HG03521 (cell line): ENCODE measurements around the gene SPC24.
"Not testable (repeated sequence)": the region's sequence is repeated elsewhere in the genome, so short reads cannot be mapped to it uniquely, and the experiment has no call there.

Source experiments
- ATAC-seq: cut with Tn5 transposase; IDR thresholded peaks from one replicate; pipeline ENCODE4 v1.9.1; 2021; ENCODE audit warnings: mild to moderate bottlenecking, moderate library complexity; ENCODE audit not compliant: unreplicated experiment

SPC24 gene

DNA sequence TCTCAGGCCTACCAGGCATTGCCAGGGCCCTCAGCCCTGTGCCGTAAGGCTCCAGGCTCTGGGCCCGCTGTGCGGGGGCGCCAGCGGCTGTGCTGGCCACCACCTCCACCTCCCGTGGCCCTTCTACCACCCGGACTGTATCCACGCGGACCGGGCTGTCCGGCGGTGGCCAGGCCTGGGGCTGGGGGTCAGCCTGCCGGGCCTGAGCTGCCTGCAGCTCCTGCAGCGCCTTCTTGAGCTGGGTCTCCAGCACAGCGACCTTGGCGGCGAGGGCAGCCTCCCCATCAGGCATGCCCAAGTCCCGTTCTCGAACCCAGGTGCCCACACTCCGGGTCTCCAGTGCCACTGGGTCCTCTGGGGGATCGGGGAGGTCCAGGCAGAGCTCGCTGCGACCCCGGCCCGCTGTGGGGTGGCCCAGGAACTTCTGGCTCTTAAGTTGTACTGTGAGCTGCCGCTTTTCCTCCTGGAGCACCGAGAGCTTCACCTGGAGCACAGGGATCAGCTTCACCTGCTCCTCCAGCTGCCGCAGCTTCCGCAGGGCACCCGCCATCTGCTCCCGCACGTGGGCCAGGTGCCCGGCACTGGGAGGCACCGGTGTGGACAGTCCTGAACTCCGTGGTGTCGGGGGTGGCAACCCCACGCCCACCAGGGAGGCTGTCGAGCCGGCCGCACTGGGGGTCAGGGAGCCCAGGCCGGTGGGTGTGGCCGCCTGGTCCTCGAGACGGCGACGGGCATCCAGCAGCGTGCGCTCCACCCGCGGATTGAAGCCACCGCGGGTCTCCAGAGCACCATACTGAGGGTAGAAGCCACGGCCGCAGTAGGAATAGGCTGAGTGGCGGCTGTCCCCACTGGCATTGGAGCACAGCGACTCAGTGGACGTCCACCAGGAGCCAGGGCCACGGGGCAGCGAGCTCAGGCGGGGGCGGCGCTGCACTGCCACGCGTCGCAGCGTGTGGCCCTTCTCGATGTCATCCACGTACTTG, 37.7 kb upstream of the SPC24 start:
- ATAC-seq = no peak

DNA sequence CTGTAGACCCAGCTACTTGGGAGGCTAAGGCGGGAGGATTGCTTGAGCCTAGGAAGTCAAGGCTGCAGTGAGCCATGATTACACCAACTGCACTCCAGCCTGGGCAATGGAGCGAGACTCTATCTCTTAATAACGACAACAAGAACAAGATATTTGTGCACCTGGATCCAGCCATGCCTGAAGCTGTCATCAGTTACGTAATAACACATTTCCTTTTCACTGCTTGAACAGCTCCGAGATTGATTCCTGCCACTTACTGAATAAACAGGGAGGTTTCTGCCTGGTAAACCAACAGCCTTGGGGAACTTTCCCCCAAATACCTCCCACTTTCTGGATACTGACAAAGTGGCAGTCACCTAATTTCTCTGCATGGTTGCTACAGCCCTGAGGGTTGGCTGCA, 36.4 kb upstream of the SPC24 start:
- no peak for ATAC-seq

DNA sequence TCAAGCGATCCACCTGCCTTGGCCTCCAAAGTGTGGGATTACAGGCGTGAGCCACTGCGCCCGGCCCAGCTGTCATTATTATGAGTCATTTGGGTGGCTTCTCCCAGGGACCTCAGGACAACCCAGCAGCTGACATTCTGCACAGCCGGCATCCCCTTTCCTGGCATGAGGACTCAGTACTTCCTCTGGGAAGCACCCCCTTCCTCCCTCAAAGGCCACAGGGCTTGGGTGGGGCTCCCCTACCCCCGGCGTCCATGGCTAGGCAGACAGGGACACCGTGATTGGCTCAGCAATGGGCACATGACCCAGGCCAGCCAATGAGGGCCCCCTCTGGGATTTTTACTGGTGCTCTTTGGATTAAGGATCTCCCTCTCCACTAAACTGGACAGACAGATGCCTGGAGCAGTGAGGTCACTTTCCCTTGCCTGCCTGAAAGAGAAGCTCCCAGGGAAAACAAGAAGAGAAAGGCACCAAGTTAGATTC, 35.7 kb upstream of the SPC24 start:
- ATAC-seq = no peak

DNA sequence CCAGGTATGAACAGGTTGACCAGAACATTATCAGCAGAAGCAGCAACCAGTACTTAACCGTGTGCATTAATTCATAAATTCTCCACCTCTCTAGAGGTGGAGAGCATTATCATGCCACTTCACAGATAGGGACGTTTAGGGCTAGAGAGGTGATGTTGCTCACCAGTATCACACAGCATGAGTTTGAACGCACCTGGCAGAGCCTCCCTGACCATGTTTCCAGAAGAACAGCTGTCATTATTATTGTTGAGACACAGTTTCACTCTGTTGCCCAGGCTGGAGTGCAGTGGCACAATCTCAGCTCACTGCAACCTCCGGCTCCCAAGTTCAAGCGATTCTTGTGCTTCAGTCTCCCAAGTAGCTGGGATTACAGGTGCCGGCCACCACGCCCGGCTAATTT, 34.9 kb upstream of the SPC24 start:
- ATAC-seq = no peak

DNA sequence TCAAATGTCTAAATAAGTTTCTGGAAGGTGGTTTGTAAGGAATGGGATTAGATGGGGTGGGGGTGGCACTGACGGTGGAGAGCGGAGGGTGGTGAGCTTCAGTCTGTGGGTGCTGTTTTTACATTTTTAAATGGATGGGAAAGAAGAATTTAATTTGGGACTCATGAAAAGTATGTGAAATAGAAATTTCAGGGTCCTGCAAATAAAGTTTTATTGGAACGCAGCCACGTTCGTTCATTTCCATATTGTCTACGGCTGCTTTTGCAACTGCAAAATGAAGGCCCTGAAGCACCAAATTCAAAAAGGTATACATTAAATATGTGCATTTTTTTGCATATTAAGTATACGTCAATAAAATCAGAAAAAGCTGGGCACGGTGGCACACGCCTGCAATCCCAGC, 31.9 kb upstream of the SPC24 start:
- ATAC-seq = no peak

DNA sequence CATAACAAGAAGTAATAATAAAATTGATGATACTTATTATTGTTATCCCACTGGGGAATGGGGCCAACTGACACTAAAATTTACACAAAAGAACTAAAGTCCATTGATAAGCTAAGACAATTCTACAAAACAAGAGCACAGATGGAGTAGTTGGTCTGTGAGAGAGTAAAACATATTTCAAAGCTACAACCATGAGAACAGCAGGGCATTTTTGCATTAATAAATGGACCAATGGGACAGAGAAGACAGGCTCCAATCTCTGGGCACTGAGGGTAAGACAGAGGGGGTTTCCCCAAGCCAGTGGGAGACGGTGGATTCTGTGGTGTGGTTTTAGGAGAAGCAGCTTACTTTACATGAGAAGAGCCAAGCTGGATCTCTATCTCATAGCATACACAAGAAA, 27.4 kb upstream of the SPC24 start:
- no peak for ATAC-seq

DNA sequence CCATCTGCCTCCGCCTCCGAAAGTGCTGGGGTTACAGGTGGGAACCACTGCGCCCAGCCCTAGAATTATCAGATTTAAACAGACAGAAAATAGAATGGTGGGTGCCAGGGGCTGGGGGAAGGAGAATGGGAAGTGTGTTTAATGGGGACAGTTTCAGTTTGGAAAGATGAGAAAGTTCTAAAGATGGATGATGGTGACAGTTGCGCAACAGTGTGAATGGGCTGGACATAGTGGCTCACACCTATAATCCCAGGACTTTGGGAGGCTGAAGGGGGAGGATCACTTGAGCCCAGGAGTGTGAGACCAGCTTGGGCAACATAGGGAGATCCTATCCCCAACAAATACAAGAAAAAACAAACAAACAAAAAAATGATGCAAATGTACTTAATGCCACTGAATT, 25.9 kb upstream of the SPC24 start:
- no peak for ATAC-seq

DNA sequence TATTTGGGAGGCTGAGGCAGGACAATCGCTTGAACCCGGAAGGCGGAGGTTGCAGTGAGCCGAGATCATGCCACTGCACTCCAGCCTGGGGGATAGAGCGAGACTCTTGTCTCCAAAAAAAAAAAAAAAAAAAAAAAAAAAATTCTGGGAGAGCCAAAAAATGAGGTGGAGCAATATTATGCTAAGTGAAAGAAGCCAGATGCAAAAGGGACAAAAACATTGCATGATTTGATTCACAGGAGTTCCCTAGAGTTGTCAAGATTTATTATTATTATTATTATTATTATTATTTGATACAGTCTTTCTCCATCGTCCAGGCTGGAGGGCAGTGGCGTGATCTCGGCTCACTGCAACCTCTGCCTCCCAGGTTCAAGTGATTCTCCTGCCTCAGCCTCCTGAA, 25.4 kb upstream of the SPC24 start:
- ATAC-seq = not testable (repeated sequence)

DNA sequence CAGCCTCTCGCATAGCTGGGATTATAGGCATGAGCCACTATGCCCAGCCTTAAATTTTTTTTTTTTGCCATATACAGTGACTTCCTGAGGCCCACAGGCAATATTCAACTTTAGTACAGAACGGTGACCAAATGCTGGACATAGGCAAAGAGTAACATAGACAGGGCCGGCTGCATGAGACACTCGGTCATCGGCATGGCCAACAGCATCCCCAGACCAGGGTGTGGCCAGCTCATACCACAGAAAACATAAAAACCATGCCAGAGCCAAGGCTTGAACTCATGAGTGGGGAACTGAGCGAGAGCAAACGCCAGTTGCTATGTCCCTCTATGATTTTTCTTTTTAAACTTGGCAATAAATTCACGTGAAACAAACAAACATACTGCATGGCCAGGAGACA, 24.8 kb upstream of the SPC24 start:
- ATAC-seq = no peak

DNA sequence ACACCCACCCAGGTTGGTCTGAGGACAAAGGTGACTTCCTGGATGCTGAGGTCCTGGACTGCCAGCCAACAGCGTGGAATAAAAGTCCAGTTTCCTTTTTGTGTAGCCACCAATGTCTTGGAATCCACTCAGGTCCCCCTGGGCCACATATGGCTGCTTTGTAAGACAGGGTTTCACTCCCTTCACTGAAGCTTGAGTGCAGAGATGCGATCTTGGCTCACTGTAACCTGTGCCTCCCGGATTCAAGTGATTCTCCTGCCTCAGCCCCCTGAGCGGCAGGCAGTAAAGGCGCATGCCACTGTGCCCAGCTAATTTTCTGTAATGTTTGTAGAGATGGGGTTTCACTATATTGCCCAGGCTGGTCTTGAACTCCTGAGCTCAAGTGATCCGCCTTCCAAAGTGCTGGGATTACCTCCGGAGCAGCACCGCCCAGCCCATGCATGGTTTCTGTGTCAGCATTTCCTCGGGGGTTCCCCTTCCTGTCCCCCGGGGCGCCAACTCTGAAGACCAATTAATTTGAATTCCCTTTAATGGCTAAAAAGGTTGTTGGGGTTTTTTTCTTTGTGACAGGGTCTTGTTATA, 24.2 kb upstream of the SPC24 start:
- ATAC-seq = no peak

DNA sequence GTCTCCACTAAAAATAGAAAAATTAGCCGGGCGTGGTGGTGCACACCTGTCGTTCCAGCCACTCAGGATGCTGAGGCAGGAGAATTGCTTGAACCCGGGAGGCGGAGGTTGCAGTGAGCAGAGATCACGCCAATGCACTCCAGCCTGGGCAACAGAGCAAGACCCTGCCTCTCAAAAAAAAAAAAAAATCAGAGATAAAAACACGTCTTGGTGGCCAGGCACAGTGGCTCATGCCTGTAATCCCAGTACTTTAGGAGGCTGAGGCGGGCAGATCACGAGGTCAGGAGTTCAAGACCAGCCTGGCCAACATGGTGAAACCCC, 23.5 kb upstream of the SPC24 start:
- not testable (repeated sequence) for ATAC-seq

DNA sequence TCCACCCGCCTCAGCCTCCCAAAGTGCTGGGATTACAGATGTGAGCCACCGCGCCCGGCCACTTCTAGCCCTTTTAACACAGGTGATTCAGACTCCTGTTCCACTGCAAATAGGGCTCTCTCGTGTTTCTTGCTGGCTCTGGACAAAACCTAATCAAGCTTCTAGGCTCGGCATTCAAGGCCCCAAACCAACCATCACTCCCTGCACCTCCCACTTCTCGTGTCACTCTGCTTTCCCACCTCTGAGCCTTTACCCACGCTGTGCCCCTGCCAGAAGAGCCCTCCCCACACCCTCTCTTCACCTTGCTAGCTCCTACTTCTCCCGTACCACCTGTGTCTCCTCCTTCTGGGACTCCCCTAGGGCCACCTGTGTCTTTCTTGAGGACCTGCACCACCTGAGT, 22.0 kb upstream of the SPC24 start:
- no peak for ATAC-seq

DNA sequence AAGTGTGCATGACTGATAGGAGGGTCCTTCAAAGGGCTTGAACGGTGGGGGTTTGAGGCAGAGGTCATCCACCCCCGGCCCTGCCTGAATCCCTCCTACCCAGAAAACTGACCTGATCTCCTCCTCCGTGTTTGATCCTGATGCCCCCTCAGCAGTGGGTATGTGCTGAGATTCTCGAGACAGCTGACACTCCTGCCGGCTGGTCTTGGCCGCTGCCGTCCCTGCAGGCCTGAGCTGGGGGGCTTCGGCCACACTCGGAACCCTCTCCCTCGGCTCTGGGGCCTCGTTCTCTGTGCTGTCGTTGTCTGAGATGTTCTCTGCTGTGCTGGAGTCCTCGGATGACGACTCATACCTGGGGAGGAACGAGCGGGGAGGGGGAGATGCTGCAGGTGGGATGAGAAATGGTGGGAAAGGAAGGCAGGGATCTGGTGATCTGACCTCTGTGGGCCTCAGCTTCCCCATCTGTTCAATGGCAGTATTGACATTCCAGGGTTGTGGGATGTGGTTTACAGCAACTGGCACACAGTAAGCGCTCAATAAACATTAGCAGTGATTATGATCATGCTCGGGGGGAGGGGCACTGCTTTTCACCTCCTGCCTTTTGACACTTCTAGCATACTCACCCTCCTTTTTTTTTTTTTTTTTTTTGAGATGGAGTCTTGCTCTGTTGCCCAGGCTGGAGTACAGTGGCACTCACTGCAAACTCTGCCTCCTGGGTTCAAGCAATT, 21.0 kb upstream of the SPC24 start:
- ATAC-seq = no peak

DNA sequence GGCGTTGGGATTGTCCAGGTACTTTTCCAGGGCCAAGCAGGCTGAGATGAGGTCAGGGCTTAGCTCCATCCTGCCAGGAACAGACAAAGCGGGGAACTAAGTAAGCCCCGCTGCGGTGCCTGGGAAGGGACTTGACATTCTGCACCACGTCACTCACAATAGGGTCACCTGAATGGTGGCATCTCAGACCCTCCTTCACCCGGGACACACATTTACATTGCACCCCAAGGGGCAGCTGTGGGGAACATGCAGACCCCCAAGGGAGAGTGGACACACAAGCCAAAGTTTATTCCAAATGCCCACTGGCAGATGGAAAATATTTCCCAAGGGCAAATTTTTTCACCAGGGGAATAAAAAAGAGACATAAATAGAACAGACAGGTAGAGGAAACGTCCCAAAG, 20.3 kb upstream of the SPC24 start:
- no peak for ATAC-seq

DNA sequence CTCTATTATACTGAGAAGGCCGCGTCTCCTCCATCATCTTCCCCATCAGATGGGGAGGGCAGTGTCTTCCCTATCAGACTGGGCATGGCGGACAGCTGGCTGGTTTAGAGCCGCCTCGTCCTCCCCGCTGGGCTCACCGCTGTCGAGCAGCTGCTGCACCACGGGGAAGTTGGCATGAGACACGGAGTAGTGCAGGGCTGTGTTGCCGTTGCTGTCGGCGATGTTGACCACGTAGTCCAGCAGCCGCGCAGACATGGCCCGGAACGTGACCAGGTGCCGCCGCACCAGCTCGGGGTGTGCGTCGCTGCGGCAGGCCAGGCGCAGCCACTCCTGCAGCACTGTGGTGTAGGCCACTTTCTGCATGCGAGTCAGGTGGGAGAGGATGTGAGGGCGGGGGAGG, 18.8 kb upstream of the SPC24 start:
- ATAC-seq = no peak

DNA sequence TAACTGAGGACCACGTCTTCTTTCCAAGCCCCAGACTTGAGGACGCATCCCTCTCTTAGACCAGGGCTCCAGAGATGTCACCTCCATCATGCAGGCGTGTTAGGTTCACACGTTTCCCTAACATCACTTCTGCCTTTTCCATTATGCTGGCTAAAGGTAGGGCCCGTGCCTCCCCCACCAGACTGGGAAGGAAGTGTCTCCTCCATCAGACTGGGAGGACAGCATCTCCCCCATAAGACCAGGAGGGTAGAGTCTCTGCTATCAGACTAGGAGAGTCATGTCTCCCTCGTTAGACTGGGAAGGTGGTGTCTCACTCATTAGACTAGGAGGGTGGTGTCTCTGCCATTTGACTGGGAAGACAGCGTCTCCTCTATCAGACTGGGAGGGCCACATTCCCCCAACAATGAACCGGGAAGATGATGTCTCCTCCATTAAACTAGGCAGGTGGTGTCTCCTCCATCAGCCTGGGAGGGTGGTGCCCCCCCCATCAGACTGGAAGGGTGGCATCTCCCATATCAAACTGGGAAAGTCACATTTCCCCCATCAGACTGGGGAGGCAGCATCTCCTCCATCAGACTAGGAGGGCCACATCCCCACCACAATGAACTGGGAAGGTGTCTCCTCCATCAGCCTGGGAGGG, 18.1 kb upstream of the SPC24 start:
- no peak for ATAC-seq

DNA sequence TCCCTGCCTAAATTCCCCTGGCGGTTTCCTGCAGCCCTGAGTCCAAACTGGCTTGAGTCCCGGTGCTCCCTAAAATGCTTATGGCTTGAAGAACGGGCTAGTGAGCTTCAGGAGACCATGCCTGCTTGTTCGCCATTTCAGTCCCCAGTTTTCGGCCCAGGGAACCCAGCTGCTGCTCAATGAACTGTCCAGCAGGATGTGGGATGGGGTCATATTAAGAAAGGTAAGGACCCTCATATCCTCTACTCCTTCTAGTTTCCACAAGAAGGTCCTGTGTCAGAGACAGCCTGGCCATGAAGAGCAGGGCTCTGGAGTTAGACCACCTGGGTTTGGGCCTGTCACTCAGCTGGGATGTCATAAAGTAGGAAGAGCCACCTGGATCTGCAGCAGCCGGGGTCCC, 17.0 kb upstream of the SPC24 start:
- ATAC-seq = no peak

DNA sequence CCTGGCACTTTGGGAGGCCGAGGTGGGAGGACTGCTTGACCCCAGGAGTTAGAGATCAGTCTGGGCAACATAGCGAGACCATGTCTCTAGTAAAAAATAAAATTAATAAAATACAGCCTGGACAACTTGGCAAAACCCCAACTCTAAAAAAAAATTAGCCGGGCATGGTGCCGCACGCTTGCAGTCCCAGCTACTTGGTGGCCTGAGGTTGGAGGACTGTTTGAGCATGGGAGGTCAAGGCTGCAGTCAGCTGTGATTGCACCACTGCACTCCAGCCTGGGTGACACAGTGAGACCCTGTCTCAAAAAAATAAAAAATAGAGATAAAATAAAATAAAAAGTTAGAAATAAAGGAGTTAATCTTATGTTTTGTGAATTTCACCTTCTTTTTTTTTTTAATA, 15.6 kb upstream of the SPC24 start:
- no peak for ATAC-seq

DNA sequence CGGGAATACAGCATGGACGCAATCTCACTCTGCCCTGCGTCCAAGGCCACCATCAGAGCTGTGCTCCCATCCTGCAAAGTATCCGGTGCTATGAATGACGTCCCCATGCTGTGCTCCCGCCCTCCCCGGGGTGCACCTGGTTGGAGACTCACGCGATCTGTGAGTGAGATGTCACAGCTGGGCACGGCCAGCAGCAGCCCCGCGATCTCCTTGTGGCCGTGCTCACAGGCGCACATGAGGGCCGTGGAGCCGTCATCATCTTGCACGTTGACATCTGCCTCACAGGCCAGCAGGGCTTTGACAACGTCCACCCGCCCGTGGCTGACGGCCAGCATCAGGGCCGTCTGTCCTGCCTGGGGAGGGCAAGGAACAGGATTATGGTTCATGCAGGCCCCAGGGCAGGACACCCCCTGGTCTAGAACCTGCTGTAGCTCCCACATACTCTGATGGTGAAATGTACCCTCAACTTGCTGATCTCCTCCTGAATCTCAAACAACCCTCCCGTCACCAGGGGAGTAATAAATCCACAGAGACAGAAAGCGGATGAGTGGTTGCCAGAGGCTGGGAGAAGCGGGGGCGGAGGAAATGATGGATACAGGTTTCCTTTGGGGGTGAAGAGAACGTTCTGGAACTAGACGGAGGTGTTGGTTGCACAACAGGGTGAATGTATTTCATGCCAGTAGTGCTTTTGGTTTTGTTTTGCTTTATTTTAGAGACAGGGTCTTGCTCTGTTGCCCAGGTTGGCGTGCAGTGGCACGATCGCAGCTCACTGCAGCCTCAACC, 14.5 kb upstream of the SPC24 start:
- no peak for ATAC-seq

DNA sequence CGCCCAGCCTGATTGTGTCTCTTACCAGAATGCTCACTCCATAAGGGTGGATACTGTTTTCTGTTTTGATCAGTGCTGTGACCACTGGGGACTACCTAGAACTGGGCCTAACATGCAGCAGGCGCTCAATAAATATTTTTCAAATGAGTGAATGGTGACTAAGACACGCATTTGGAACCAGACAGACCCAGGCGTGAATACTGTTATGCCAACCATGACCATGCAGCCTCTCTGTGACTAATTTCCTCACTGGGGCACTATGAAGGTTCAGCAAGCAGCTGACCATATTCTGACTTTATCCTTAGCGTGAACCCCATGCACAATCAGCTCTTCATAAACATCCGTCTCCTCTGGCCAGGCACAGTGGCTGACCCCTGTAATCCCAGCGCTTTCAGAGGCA, 13.0 kb upstream of the SPC24 start:
- ATAC-seq = no peak
